ENCODE data around the gene DDX56. TPM values are rescaled to one million over a fixed set of nuclear protein-coding genes. Genes with fewer than 3 reads are reported as not detected.
A peak's percentile ranks its signal among the peaks of the same experiment; 100 is the strongest.

The DDX56 gene
- total and polyA plus RNA-seq, 9 of the 15 experiments (the other 6 are each of a cell fraction or from before 2014, with no cell fraction given) = 33.0 to 145 (median 102) TPM

- no peak for TF ChIP-seq RBM39 (optimal IDR thresholded peaks at IDR 0.05; ENCODE audit: low read depth, low read length)
- TF ChIP-seq SMAD4 (CRISPR knock-in tag; conservative IDR thresholded peaks at IDR 0.05) = peak; percentile 49; the same call in 1 of the 2 replicates
- TF ChIP-seq PREB (CRISPR knock-in tag; IDR thresholded peaks at IDR 0.05) = no peak
- peak; percentile 69 for TF ChIP-seq MEIS2 (IDR thresholded peaks at IDR 0.05; ENCODE audit: partially characterized antibody)
- peak; percentile 97 for TF ChIP-seq POLR2G (IDR thresholded peaks at IDR 0.05; ENCODE audit: low read depth, low read length)
- peak; percentile 36; the same call in 1 of the 2 replicates for TF ChIP-seq CBFB (CRISPR knock-in tag; IDR thresholded peaks at IDR 0.05)
- no peak for TF ChIP-seq TCF7L2 (IDR thresholded peaks at IDR 0.05; ENCODE audit: low read depth, low read length)
- 0 out of 2 replicates have a peak, but pooled peaks have one; percentile 15 for TF ChIP-seq CEBPZ (IDR thresholded peaks at IDR 0.05; ENCODE audit: borderline replicate concordance, low read depth, low read length)
- no peak for TF ChIP-seq ARID3A (IDR thresholded peaks at IDR 0.05; ENCODE audit: borderline replicate concordance, low read depth, low read length)
- no peak; the same call in 1 of the 2 replicates for TF ChIP-seq TAF7 (tag; IDR thresholded peaks at IDR 0.05)
- peak; percentile 68; the same call in 1 of the 2 replicates for TF ChIP-seq ATF7 (IDR thresholded peaks at IDR 0.05)
- TF ChIP-seq FOXA3 (CRISPR knock-in tag; conservative IDR thresholded peaks at IDR 0.05 in 1 of 2, IDR thresholded peaks at IDR 0.05 in 1 of 2) = peak in 1 of 2 experiments; percentile 76; a peak in 1 of 4 replicates
- peak; percentile 61; the same call in 1 of the 2 replicates for TF ChIP-seq HDAC2 (IDR thresholded peaks at IDR 0.05)
- no peak; the same call in 1 of the 2 replicates for TF ChIP-seq EGR1 (conservative IDR thresholded peaks at IDR 0.05)
- TF ChIP-seq DIDO1 (tag; IDR thresholded peaks at IDR 0.05; ENCODE audit: low read depth) = peak; percentile 18; the same call in 1 of the 2 replicates
- no peak for TF ChIP-seq PPARD (CRISPR knock-in tag; IDR thresholded peaks at IDR 0.05)
- TF ChIP-seq YY1 (IDR thresholded peaks at IDR 0.05; ENCODE audit: borderline replicate concordance in 1 of 3, control insufficient read depth in 1 of 3, extremely low read depth in 1 of 3, insufficient read depth in 3 of 3, insufficient read length in 1 of 3, insufficient replicate concordance in 2 of 3, low read depth in 1 of 3, low read length in 2 of 3) = peak; percentile 67 to 93 (median 89)
- peak; percentile 80 for TF ChIP-seq HNRNPLL (IDR thresholded peaks at IDR 0.05; ENCODE audit: low read depth, low read length, poor library complexity, severe bottlenecking)
Observed at GRCh38 chr7:44573464-44574286, at the start of gene DDX56 (continued).
